Measurements from ENCODE around the gene PPARA.

The PPARA gene

DNA sequence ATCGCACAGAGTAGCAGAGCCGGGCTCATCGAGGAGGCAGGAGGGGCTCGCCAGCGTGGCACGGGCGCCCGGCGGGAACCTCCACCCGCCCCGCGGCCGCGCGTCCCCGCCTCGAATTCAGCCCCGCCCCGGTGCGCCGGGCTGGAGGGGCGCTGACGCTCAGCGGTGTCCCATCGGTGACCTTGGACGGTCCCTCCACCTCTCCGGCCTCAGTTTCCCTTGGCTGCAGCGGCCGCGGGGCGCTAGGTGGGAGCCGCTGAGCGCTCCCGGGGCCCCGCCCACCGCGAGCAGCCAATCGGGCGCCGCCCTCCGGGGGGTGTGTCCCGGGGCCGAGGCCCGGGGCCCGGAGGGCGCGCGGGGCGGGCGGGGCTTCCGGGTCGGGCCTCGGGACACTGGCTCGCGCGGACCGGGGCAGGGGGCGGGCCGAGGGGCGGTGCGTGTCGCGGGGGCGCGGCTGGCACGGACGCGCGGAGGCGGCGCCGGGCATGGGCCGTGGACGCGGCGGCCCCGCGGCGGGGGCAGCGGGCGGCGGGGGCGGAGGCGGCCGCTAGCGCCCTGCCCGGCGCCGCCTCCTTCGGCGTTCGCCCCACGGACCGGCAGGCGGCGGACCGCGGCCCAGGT lies at the start of gene PPARA:
Gene PPARA, plus strand, starts transcription at position 493 of the 621 bp plus-strand sequence. CDS start 47,858 bp downstream, outside the sequence.
- peak; percentile 93 for DNase-seq

DNA sequence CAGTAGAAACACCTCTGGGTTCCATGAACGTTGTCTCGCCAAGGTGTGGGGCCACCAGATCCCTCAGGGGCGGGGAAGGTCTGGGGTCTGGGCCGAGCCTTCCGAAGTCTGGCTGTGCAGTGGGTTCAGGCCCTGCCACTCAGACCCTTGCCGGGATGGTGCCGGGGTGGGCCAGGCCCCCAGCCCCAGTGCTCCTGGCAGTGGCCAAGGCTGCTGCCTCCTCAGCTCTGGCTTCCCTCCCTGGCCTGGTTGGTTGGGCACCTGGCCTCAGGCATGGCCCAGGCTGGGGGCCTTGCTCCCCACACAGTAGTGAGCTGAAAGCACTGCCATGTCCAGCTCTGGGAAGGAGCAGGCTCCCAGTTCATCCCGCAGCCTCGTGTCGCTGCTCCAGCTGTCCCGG lies 48.2 kb upstream of the PPARA start:
- DNase-seq = no peak

DNA sequence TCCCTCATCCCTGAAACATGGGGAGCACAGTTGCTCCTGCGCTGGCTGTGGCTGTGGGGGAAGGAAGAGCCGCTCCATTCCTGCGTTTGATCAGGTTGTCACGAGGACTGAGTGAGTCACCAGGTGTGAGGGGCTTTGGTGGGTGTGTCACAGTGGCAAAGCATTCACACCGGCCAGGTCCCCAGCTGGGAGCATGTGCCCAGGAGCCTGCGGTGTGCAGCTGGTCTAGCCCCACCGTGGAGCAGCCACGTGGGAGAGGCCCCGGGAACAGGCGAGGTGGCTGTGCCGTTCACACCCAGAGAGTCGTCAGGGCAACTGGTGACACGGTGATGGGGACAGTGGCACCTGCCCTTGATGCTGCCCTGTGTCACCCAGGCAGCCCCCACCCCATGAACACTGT lies 47.6 kb upstream of the PPARA start:
- DNase-seq = no peak

DNA sequence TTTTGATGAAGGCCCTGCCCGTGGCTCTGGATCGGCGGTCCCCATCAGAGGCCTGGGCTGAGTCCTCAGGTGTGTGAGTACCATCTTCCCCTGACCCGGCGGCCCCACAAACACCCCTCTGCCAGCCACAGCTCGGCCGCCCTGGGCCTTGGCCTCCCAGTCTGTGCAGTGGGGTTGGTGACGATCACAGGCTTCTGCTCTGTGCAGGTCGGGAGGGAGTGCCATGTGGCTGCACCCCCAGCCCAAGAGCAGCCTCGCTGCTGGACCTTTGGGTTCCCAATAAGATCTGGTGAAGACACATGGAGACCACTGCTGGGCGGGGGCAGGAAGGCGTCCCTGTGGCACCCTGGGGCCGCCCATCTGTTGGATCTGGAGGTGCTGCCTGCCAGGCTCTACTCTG lies 47.1 kb upstream of the PPARA start:
- no peak for DNase-seq

DNA sequence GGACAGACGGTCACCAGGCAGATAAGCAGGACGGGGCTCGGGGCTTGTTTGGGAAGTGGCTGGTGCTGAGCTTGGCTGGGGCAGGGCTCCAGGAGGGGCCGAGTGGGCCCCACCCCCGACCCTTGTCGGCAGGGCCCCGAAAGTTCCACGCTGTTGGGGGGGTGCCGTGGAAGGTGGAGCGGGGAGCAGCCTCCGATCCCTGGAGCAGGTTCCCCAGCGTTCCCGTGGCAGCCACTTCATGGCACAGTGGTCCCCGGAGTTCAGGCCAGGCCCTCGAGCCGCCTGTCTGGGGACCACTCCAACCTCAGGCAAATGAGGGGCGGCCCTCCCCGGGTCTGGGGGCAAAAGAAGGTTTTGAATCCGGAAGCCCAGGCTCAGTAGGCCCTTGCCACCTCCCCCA lies 46.7 kb upstream of the PPARA start:
- DNase-seq = no peak

DNA sequence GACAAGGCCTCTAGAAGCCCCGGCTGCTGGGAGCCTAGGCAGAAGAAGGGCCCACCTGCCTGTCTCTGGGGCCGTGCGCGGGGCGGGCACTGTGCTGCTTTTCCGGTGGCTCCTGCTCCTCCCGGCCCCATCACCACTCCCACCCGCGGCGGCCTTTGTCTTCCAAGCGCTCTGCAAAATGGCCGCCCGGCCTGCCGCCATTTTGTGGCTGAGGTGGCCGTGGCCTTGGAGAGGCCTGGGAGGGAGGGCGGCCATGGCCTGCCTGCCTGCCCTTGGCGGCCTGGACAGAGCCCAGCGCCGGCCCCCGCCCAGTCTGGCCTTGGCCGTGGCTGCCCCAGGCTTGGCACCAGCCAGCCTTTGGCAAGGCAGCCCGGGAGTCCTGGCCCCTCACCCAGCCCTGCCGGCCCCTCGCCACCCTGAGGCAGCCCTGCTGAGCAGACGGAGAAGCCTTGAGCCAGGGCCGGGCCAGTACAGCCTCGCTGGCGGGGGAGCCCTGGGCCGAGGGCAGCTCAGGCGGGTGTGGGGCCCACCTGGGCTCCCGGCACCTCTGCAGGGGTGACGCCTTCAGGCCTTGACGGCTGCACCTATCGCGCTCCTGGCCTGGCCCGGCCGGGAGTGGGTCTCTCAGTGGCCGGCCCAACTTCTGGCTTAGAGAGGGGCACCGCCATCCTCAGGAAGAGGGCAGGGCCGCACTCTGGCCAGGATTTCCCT lies 46.0 kb upstream of the PPARA start:
- DNase-seq = no peak

DNA sequence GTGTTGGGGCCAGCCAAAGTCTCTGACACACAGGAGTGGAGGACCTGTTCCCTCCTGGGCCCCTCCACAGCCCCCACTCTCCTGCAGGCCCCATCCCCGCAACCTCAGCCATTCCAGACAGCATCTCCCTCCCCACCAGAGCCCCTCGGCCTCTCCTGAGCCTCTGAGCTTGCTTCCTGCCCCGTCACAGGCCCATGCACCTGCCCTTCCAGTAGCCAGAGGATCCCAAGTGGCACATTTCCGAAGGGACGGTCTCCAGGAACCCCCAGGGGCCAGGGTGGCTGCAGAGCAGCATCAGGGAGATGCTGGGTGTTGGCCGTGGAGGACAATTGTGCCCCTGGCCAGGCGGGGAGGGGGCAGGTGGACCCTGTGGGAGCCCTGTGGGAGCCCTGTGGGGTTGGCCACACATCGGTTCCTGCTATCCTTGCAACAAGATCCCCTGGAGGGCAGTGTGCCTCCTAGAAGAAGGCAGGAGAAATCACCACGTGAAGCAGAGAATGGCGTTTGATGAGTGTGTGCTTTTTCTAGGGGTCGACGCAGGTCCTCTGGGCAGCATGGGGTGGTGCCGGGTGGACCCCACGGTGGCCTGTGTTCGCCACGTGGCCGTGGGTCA lies 45.3 kb upstream of the PPARA start:
- DNase-seq = no peak

DNA sequence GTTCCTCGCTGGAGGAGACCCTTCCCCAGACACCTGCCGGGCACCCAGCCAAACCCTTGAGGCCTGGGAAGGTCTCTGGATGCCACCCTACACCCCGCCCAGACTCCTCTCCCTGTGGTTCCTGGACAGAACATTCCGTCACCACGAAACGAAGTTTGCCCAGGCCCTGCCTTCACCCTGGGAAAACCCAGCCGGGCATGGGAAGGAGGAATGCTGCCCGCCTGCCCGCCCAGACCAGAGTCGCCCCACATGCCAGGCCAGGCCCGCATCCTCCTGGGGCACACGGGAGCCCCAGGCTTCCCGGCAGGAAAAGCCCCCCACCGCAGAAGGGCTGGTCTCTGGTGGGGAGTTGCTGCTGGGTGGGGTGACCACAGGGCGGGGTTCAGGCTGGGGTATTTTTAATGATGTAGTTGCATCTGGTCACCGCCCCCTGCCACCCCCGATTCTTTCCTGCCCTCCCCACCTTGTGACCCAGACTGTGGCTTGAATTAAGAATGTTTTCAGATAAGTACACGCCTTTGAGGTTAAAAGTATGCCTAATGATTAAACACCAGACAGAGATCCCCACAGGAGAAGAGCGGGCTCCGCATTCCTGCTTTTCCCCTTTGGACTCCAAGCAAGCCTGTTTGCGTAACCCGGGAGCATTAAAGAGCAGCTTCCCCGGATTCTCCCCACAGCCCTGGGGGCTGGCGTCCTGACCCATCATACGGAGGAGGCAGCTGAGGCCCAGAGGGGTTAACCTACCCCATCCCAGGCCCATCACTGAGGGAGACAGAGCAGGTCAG lies 44.6 kb upstream of the PPARA start:
- peak; percentile 59 for DNase-seq

DNA sequence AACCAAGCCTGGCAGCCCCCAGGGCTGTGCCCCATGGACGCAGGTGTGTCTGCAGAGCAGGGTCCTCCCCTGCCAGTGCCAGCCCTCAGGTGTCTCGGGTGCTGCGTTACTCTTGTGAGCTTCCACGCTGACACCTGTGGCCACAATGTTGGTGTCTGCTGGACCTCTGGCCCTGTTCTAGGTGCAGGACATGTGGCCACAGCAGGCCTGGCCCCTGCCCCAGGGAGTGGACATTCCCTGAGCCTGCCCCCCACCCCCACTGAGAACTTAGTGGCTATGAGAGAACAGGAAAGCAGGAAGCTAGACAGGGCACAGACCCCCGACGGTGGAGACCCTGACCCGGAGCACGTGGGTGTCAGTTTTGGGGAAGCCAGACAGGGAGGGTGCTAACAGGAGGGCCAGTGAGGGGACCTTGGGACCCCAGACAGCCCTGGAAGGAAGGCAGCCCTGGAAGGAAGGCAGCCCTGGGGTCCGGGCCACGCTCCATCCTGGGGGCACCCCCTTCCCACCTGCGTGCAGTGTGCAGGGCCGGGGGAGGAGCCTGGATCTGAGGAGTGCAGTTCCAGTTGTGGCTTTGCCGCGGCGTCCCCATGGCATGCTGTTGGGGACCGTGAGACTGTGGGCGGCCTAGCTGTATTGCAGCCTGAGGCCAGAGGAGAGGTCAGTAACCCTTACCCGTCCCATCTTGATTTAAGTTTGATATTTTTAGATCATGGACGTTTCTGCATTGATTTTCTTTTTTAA lies 43.9 kb upstream of the PPARA start:
- no peak for DNase-seq

DNA sequence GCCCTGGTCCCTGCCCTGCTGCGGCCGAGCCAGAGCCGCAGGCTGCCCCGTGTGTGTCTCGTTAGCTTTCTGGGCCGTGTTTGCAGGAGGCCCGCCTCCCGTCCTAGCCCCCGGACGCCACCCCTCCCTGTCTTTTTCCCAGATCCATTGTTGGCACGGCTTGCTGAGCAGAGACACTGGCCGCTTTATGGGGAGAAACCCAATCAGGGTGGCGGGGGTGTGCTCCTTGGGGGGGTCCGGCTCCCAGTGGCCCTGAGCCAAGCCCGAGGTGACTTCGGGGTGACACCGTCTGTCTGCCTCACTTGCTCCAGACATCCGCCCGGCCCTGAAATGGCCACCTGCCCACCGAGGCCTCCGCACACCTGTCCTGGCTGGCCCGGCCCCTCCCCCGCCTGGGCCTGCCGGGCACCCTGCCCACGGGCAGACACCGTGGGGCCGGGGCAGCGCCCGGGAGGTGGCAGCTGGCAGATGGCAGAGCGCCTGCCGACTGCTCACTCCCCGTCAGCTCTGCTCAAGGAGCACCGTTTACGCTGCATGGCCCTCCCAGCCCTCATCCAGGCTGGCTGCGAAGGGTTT lies 43.1 kb upstream of the PPARA start:
- peak; percentile 79 for DNase-seq

DNA sequence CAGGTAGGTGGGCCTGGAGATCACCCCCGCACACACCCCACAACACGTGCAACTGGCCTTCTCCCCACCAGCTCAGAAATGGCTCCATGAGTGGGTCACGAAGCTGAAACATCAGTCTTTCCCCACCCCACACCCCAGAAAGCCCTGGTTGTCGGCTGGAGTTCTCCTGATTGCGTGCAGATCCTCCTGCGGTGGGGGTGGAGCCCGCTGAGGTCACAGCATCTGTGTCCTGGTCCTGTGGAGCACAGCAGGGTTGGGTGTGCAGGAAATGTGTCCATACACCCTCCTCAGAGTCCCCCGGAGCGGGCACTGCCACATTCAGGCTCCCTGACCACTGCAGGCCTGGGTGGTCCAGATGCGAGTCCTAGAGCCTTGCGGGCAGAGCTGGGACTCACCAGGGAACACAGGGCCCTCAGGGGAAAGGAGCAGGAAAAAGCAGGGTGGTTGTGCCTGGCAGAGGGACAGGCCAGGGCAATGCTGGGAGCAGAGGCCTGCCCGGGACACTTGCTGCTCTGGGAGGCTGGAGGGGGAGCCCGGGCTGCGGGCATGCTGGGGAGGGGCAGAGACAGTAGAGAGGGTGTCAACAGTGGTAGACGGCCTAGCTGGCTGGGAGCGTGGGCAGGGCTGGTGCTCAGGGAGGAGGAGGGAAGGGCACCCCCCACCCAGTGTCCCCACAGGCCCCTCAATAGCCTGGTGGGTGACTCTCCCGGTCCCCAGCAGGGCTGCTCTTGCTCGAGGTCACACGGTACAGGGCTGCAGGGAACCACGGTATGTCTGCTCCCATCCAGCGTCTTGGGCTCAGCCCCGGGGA lies 42.4 kb upstream of the PPARA start:
- no peak for DNase-seq

DNA sequence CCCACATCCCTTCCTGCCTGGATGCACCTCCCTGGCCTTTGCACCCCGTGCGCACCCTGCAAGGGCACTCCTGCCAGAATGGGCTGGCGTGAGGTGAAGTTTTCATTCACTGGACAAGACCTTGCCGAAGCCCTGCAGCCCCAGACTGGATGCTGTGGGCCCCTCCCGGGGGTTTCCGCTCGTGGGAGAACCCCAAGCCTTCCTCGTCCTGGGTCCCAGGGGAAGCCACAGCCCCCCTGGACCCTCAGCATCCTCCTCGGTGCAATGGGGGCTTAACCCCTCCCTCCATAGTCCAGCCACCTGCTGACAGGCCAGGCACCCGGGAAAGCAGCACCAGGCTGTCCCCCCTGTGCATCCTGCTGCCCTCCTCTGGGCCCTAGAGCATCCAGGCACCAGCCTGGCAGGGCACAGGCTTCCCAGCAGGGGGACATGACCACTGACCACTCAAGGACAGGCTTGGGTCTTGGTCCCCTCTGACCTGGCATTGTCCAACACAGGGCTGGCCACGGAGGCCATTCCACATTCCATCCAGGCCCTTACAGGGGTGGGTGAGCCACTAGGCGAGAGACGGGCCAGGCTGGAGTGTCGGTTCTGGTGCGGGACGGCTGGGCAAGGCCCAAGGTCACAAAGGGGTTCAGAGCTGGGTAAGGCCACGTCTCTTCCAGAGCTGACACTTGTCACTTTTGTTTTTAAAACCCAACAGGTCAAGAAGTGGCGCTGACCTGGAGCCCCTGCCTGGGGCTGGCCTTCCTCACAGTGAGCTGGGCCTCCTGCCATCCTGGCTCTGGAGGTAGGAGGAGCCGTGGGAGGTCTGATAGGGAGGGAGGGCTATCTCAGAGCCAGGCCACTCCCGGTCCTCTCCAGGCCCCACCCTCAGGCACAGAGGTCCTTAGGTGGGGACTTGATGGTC lies 41.5 kb upstream of the PPARA start:
- DNase-seq = no peak

DNA sequence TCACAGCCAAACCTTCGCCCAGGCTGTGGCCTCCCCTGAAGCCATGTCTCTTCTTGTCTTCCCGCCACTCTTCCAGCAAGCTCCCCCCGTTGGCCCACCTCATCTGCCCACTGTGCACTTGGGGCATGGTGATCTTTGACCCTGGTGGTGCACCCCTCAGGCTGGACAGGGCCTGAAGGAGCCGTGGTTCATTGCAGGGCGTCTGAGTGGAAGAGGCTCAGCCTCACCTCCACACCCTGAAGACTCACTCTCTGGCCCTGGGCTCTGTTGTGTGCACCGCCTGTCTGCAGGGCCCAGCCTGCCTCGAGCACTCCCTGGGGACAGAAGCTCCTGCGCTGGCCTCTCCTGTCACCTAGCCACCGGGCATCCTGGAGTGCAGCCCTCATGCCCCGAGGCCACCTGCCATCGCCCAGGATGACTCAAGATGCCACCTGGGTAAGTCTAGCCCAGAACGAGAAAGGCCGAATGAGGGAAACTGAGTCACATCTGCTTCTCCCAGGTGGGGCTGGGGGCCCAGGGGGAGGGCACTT lies 40.8 kb upstream of the PPARA start:
- no peak for DNase-seq

DNA sequence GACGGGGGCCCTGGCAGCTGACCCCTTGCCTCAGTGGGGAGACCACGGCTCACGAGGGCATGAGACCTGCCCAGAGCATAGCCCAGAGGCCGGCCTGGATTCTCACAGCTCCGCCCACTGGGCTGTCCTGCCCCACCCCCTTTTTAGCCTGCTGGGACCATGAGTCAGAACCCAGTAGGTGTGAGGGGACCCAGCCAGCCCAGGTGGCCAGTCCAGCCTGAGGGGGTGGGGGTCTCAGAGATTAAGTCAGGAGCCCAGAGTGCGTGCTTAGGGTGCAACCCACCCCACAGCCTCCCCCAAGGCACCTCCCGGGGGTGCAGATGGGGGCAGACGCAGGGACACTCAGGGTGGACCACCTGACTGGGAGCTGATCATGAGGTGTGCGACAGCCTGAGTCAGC lies 40.1 kb upstream of the PPARA start:
- no peak for DNase-seq

DNA sequence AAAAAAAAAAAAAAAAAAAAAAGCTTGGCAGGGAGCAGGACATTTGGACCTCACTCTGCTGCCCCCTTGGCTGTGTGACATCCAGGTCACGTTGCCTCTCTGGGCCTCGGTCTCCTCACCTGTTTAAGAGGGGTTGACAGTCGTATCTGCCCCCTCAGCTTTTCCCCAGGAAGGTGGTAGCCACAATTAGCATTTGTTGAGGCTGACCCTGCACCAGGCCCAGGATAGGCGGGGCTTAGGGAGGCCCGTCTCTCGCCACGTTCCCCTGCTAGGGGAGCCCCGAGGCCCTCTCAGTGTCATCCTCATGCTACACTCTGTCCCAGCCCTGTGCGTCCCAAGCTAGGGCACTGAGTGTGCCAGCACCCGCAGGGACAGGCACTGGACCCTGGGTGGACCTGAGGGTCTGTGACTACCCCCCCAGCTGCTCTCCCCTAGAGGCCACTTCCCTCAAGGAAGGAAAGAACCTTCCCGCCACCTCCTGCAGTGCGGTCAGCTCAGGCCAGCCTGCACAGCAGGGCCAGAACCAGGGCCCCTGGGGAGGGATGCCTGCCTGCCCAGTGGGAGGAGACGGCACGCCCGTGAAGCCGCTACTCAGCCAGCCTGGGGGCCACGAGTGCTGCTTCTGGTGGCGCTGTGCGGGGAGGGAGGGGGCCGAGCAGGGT lies 38.5 kb upstream of the PPARA start:
- no peak for DNase-seq

DNA sequence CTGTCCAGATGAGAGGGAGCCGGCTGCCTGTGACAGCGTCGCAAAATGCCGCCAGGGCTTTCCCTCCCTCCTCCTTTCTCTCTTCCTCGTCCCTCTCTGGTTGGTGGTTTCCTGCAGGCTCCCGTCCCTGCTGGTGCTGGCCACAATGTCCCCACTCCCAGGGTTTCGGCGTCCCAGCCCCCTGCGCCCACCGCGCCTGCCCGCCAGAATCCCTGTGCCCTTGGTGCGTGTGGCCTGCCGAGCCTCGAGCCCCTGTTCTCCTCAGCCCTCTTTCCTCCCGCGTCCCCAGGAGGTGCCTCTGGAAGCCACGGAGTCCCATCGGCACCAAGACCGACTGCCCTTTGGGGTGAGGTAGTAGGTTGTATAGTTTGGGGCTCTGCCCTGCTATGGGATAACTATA lies 37.9 kb upstream of the PPARA start:
- DNase-seq = no peak

DNA sequence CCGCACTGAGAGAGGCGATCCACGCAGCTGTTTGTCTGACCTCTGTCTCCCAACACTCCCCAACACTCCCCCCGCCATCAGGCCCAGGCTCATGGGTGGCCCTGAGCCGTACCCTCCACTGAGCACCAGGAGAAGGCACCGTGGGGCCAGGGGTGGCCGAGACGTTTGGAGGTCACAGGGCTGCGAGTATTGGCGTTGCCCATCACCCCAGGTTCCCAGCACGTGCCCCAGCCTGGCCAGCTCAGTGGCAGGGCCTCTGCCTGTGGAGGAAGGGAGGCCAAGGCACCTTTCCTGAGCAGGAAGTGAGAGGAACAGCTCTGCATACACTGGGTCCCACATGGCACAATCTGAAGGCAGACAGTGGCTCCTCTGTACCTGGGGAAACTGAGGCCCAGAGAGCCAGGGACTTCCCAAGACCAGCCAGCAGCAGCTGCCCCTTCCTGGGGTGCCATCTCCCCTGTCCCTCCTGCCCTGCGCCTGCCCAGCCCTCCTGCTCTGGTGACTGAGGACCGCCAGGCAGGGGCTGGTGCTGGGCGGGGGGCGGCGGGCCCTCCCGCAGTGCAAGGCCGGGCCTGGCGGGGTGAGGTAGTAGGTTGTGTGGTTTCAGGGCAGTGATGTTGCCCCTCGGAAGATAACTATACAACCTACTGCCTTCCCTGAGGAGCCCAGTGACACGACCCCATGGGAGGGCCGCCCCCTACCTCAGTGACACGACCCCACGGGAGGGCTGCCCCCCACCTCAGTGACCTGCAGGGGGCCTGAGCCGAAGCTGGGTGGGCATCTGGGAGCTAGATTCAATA lies 37.0 kb upstream of the PPARA start:
- no peak for DNase-seq

DNA sequence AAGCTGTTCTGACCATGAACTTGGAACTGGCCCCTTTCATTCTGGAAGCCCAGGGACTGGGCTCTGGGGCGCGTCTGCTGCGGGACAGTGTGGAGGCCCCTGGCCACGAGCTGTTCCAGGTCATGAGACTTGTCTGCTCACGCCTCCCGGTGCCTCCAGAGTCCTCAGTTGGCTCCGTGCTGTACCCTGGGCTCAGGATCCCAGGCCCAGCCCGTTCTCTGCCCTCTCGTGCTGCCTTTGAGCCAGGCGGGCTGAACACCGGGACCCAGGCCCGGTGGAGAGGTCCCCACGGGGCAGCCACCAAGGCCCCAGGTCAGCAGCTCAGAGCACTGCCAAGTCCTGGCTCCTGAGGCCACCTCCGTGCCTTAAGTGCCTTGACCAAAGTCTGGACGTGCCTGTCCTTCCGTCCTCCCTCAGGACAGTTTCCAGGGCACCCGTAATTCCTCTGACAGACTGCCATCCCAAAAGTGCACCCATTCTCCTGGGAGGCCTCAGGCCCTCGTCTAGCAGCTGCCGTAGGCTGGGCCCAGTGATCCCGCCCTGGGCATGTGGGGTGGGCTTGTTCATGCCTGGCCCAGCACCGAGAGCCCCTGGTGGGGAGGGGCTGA lies 36.3 kb upstream of the PPARA start:
- no peak for DNase-seq
